Ecto neural progenitor cell (in vitro differentiated cells): ENCODE data around the gene TPI1.
"Not testable (repeated sequence)": the region's sequence is repeated elsewhere in the genome, so short reads cannot be mapped to it uniquely, and the experiment has no call there.

Experiments used
- DNase-seq: peaks from one replicate; pipeline ENCODE4 v3.0.0-alpha.2; 2018; ENCODE audit warnings: low spot score

The TPI1 gene

DNA sequence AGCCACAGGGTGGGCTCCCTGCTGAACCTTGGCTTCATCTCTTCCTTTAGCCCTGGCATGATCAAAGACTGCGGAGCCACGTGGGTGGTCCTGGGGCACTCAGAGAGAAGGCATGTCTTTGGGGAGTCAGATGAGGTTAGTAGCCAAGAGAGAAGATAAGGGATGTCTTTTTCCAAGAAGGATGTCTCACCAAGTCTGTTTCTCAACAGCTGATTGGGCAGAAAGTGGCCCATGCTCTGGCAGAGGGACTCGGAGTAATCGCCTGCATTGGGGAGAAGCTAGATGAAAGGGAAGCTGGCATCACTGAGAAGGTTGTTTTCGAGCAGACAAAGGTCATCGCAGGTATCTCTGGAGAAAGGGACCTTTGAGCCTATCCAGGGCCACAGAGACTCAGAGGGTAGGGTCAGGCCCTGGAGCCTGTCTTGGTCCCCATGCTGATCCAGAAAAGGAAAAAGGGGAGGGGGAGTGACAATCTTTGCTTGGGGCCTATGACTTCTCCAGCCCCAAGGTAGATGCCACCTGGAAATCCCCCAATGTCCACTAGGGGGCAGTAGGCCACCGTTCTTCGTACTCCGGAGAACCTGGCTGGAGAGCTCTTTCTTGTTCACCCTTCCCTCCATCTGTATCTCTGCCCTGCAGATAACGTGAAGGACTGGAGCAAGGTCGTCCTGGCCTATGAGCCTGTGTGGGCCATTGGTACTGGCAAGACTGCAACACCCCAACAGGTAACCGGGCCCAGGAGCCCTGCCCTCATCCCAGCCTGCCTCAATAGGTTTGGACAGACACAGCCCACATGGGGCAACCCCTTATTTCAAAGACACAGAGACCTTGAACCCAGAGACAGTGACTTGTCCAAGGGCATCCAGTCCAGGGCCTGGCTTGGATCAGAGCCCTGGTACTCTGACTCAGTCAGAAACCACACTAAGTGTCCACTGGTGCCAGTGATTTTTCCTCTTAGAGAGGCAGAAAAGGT is 2.0 kb downstream of the TPI1 start:
- peak; percentile 92 for DNase-seq

DNA sequence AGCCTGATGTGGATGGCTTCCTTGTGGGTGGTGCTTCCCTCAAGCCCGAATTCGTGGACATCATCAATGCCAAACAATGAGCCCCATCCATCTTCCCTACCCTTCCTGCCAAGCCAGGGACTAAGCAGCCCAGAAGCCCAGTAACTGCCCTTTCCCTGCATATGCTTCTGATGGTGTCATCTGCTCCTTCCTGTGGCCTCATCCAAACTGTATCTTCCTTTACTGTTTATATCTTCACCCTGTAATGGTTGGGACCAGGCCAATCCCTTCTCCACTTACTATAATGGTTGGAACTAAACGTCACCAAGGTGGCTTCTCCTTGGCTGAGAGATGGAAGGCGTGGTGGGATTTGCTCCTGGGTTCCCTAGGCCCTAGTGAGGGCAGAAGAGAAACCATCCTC is 3.0 kb downstream of the TPI1 start:
- DNase-seq = not testable (repeated sequence)

DNA sequence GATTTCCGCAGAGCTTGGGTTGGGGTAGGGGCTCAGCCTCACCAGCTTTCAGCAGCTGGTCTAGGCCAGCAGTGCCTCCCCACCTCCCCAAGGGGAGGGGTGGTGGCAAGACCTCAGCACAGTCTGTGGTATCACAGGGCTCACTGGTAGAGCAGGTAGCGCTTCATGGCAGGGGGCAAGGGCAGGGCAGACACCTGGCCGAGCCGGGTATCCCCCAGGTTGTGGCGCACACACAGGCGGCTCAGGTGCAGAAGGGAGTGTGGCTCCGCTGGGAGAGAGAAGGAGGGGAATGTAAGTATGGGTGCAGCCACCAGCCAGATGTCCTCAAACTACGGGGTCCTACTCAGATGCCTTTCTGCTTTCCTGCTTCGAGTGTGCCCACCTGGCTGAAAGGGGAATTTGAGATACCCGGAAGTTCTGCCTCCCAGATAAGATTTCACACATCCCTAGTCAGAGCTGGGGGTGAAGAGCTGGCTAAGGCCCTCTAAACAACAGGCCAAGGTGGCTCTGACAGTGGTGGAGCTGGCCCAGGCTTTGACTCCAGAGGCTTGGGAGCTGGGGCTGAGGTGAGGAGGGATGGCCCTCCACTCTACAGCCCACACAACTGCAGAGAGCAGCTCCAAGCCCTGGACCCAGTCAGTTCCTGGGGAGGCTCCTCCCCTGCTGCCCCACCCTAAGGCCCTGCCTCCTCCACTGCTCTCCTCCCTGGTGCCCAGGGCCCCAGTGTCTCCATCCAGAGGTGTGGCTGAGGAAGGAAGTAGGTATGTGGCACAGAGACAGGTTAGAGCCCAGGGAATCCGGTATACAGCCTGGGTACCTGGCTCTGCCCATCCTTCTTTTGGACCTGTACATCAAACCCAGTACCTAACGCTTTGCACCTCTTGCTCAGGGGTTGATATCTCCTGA is 4.0 kb downstream of the TPI1 start:
- DNase-seq = peak; percentile 60

DNA sequence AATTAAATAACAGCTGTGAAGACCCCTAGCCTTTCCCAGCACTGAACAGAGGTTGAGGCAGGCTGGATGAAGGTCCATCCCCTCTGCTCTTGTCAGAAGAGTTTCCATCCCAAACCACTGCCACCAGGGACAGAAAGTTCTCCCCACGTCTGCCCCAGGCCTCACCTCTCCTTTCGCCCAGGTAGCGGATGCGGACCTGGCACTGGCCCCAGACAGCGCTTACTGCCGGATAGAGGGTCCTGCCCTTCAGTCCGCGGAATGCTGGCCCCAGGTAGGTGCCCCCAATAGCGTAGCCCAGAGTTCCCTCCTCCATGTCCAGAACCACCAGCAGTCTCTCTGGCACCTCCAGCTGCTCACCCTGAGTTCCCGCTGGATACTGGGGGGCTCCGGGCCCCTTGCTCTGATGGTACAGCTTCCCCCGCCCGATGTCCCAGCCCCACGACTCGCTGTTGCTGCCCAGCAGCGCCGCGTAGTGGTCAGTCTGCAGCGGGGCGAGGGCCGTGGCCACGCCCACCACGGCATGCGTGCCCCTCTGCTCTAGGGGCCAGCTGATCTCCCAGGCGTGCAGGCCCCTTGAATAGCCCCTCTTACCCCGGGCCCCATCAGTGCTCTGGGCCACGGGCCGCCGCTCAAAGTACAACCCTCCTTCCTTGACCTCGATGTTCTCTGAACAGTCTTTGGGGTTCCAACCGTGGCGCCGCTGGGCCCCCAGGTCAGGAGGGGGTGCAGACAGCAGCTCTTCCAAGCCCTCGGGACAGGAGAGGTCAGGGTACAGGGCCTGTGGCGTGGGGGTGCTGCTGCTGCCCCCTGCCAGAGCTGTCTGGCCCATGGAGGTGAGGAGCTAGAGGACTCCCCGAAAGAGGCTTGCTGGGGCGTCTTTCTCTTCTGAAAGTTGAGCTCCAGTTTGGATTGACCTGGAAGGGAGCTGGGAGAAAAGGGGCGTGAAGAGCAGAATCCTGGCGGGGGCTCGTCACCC is 5.0 kb downstream of the TPI1 start:
- DNase-seq = peak; percentile 98

DNA sequence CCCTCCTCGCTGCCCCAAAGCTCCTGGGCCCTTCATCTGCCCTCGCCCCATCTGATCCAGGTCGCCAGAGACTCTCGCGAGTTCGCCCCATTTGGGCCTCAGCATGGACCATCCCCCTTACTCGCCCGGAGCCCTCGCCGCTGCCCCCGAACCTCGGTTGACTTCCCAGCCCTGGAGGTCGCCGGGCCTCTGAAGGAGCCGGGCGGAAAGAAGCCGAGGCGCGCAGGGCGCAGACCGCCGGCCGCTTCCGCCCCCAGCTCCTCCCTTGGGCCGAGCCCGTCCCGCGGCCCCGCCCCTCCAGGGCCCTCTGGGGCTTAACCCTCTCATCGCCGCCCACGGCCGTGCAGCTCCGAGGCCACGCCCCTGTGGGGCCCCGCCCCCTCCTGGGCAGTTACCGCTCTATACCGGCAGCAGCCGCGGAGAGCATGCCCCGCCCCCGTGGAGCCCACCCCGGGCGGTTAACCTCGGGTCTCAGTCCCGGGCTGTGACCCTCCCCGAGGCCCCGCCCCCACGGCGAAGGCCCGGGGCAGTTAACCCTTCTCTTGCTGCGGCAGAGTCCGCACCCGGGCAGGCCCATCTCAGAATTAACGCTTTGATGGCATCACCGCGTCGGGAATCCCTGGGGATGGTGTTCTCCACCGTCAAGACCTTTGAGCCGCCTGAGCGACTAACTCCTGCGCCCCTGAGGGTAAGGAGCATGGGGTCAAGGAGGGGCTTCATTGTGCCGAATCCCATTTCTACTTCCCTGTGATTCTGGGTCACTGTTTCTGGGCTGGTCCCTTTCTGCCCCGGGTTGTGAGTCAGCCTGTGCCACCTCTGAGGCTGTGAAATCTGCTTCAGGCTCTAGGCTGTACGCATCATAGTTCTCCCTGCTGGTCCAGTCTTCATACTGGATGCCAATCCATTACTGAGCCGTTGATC is 6.0 kb downstream of the TPI1 start, which contains the start of gene SPSB2:
Gene SPSB2 (minus strand): TSS at position 210 of the 921 bp plus-strand sequence. CDS start 402 bp downstream, outside the sequence.
- peak; percentile 100 for DNase-seq

DNA sequence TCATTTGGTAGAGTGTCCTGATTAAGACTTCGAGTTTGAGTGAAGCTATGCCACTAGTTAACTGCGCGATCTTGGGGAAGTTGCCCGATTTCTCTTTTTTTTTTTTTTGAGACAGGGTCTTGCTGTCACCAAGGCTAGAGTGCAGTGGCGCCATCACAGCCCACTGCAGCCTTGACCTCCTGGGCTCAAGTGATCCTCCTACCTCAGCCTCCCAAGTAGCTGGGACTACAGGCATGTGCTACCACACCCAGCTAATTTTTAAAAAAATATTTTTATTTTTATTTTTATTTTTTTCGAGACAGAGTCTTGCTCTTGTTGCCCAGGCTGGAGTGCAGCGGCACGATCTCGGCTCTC is 6.7 kb downstream of the TPI1 start:
- not testable (repeated sequence) for DNase-seq

DNA sequence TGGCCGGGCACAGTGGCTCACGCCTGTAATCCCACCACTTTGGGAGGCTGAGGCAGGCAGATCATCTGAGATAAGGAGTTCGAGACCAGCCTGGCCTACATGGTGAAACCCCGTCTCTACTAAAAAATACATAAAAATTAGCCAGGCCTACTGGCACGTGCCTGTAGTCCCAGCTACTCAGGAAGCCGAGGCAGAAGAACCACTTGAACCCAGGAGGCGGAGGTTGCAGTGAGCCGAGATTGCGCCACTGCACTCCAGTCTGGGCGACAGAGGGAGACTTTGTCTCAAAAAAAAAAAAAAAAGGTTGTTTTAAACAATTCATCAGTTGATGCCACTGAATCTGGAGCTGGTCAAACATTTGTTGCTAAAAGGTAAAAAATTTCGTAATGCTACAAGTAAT is 12.5 kb downstream of the TPI1 start:
- not testable (repeated sequence) for DNase-seq

DNA sequence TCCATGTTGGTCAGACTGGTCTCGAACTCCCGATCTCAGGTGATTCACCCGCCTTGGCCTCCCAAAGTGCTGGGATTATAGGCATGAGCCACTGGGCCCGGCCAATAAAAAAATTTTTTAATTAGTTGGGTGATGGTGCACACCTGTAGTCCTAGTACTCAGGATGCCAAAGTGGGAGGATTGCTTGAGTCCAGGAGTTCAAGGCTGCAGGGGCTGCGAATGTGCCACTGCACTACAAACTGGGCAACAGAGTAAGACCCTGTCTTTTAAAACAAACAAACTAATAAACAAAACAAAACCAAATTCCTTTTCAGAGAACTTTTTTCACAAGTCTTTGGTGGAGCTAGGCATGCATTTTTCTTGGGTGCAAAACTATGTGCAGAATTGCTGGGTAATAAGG is 15.9 kb downstream of the TPI1 start:
- no peak for DNase-seq

DNA sequence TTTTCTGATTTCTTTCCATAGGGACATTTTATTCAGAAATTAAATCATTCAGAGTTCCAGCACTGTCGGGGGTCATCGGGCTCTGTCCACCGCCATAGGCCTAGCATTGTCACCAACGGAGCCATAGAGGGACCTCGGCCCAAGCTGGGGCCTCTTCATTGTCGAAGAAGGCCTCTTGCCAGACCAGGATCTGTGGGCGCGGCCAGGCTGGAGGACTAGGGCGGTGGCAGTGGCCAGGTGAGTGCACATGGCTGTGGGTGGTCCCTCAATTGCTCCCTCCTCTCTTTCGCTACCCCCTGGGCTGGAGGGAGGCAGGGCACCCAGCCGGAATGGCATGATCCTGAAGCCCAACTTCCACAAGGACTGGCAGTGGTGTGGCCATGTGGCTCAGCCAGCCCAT is 16.4 kb downstream of the TPI1 start:
- DNase-seq = no peak

DNA sequence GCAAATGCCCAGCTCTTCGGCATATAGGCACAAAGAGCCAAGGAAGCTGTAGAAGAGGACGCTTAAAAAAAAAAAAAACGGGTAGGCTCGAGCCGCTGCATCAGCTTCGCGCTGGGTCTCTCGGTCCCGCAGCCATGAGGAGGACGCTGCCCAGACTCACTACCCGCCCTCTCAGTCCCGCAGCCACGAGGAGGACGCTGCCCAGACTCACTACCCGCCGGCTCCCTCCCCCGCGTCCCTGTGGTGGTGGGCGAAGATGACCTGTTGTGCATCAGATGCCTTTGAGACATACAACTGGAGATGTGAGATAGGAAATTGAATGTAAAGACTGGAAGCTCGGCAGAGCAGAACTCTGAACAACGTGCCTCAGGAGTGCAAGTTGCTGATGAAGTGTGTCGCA is 17.2 kb downstream of the TPI1 start:
- no peak for DNase-seq

DNA sequence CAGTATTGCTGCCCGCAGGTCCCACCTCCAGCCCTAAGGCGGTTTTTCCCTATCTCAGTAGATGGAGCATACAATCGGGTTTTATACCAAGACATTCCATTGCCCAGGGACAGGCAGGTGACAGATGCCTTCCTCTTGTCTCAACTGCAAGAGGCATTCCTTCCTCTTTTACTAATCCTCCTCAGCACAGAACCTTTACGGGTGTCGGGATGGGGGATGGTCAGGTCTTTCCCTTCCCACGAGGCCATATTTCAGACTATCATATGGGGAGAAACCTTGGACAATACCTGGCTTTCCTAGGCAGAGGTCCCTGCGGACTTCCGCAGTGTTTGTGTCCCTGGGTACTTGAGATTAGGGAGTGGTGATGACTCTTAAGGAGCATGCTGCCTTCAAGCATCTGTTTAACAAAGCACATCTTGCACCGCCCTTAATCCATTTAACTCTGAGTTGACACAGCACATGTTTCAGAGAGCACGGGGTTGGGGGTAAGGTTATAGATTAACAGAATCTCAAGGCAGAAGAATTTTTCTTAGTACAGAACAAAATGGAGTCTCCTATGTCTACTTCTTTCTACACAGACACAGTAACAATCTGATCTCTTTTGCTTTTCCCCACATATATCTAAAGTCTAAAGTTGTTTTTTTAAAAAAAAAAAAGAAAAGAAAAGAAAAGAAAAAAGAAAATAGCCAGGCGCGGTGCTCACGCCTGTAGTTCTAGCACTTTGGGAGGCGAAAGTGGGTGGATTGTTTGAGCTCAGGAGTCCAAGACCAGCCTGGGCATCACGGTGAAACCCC is 19.1 kb downstream of the TPI1 start:
- not testable (repeated sequence) for DNase-seq

DNA sequence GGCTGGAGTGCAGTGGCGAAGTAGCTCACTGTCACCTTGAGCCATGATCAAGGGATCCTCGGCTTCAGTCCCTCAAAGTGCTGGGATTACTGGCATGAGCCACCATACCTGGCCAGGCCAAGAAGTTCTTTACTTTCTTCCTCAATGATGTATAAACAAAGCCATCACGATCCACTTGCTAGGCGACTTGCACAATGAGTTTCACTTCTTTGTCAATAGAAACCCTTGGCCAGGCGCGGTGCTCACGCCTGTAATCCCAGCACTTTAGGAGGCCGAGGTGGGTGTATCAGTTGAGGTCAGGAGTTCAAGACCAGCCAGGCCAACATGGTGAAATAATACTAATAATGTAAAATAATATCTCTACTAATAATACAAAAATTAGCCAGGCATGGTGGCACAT is 20.1 kb downstream of the TPI1 start:
- no peak for DNase-seq

DNA sequence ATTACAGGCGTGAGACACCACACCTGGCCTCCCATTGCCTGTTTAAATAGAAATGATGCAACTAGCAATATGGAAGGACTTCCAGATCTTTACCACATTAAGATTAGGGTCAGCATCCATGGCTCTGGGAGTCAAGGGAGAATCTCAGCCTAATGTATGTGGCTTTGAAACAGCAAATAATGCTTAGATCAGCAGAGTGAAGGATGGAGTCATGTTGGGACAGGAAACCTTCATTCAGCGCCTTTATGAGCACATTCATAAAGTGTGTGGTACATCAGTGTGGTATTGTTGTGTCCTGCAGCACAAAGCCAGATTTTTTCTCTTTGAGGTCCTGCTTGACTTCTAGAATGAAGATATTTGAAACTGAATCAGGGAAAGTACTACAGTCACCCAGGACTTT is 21.0 kb downstream of the TPI1 start:
- DNase-seq = no peak

DNA sequence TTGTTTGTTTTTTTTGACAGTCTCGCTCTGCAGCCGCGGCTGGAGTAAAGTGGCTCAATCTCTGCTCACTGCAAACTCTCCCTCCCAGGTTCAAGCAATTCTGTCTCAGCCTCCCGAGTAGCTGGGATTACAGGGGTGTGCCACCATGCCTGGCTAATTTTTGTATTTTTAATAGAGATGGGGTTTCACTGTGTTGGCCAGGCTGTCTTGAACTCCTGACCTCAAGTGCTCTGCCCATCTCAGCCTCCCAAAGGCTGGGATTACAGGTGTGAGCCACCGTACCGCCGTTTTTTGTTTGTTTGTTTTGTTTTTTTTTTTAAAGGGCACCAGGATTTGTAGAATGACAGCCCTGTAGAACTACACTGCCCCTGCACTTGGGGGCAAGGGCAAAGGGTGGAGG is 21.5 kb downstream of the TPI1 start:
- not testable (repeated sequence) for DNase-seq

DNA sequence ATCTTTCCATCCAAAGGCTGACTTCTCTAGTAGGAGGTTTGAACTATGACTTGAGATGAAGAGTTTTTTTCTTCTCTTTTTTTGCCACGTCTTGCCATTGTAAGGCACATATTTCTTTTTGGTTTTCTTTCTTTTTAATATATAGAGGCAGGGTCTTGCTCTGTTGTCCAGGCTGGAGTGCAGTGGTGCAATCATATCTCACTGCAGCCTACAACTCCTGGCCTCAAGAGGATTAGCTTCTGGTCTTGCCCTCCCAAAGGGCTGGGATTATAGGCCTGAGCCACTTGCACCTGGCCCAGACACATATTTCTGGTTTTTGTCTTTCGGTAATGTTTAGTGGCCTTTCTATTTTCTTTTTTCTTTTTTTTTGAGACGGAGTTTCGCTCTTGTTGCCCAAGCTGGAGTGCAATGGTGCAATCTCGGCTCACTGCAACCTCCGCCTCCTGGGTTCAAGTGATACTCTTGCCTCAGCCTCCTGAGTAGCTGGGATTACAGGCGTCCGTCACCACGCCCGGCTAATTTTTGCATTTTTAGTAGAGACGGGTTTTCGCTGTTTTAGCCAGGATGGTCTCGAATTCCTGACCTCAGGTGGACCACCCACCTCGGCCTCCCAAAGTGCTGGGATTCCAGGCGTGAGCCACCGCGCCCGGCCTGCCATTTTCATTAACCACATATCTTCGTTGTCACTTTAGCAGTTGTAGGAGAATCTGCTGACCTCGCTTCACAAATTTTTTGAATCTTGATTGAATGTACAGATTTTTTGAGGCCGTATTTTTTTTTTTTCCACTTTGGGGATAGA is 22.6 kb downstream of the TPI1 start:
- DNase-seq = not testable (repeated sequence)

DNA sequence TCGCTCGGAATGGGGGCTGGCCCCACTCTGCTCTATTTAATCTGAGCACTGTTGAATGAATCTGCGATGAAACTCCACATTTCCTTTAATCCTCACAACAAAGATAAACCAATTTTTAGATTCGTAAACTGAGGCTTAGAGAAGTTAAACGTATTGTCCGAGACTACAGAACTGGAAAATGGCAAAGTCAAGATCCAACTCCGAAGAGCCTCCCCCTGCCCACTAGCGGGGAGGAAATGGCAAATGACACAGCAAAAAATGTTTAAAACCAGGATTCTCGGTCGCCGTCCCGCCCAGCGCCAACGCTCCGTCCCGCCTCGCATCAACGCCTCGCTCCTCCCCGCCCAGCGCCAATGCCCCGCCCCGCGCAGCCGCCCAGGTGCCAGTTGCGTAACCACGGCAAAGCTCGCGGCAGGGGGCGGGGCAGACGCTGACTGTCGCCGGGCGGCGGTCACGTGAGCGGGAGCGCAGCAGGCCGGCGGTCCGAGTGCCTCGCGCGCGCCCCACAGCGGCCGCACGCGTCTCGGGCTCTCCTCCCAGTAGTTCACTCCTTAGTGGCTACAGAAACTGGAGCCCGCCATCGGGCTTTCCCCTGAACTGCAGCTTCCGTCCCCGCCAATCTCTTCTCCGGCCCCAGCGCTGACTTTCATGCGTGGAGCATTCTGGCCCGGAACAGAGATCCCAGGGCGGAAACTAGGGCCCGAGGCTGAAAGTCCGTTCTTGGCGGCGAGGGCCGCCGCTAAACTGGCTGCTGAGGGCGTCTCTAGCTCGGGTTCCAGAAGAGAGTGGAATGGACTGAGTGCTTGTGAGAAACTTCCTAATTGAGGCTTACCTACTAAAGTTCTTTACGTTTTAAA is 23.7 kb downstream of the TPI1 start:
- peak; percentile 100 for DNase-seq

DNA sequence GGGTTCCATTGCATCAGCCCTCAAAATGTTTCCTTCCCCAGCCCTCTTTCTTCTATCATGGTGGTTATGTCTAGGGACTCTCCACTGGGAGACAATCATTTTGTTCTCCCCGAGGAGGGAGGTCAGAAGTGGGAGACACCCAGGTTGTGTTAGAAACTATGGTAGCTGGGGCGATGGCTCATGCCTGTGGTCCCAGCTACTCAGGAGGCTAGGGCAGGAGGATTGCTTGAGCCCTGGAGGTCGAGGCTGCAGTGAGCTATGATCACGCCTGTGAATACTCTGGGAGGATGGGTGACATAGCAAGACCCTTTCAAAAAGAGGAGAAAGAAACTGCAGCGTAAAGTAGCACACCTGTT is 24.3 kb downstream of the TPI1 start:
- no peak for DNase-seq

DNA sequence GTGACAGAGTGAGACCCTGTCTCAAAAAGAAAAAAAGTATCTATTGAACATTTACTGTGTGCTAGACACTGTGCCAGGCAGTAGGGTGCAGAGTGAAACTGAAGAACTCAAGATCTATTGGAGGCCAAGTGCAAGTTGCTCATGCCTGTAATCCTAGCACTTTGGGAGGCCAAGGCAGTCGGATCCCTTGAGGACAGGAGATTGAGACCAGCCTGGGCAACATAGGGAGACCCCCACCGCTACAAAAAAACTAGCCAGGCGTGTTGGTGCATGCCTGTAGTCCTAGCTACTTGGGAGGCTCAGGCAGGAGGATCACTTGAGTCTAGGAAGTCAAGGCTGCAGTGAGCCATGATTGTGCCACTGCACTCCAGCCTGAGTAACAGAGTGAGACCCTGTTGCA is 25.4 kb downstream of the TPI1 start:
- DNase-seq = not testable (repeated sequence)
